Measurements from ENCODE around the gene ZNF280B. TPM values are rescaled to one million over a fixed set of nuclear protein-coding genes. Genes with fewer than 3 reads are reported as not detected.

Gene ZNF280B
- total RNA-seq, 1 experiment from 2014 or later = 3.9 TPM

- H3K27me3 Mint-ChIP-seq (ENCODE audit: insufficient read depth, unreplicated experiment) = peaks cover 2% of the 10 kb centered on the region
- CTCF ChIA-PET = interaction anchor here (0.5 to 1.3 kb wide), 2 partner anchors 33 to 210 kb away, joined by 3 read pairs; no protein-coding TSS in a partner anchor
Observed at GRCh38 chr22:22553141-22553540, 44.6 kb upstream of the ZNF280B start.

GRCh38 chr22:22552630-22553029 lies 44.1 kb upstream of the ZNF280B start:
- TF ChIP-seq, protein P1, sequence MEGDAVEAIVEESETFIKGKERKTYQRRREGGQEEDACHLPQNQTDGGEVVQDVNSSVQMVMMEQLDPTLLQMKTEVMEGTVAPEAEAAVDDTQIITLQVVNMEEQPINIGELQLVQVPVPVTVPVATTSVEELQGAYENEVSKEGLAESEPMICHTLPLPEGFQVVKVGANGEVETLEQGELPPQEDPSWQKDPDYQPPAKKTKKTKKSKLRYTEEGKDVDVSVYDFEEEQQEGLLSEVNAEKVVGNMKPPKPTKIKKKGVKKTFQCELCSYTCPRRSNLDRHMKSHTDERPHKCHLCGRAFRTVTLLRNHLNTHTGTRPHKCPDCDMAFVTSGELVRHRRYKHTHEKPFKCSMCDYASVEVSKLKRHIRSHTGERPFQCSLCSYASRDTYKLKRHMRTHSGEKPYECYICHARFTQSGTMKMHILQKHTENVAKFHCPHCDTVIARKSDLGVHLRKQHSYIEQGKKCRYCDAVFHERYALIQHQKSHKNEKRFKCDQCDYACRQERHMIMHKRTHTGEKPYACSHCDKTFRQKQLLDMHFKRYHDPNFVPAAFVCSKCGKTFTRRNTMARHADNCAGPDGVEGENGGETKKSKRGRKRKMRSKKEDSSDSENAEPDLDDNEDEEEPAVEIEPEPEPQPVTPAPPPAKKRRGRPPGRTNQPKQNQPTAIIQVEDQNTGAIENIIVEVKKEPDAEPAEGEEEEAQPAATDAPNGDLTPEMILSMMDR (IDR thresholded peaks at IDR 0.05; ENCODE audit: insufficient read depth in 1 of 2, low read depth in 1 of 2, low read length in 1 of 2, severe bottlenecking in 1 of 2, unreplicated experiment in 1 of 2) = peak; percentile 22 to 59
- ChIA-PET CTCF (interaction anchor here (0.5 to 1.3 kb wide), 4 partner anchors 34 to 210 kb away, joined by 3 to 5 read pairs (median 3); no protein-coding TSS in a partner anchor), POLR2A (no interaction called here)
- no peak overlapping the region for H3K4me3 ChIP-seq (ENCODE audit: low read depth, low read length)
- no peaks in the 10 kb centered on the region for H3K4me1 ChIP-seq
- H3K27me3 ChIP-seq (replicated peaks; ENCODE audit: control insufficient read depth, insufficient read depth, low read length) = no peaks in the 10 kb centered on the region
- Mint-ChIP-seq H3K27me3 (ENCODE audit: insufficient read depth, unreplicated experiment) (peaks cover 2% of the 10 kb centered on the region), H3K4me1 (ENCODE audit: low read depth, unreplicated experiment) (no peaks in the 10 kb centered on the region), H3K9me3 (ENCODE audit: unreplicated experiment) (no peaks in the 10 kb centered on the region), H3K4me3 (ENCODE audit: unreplicated experiment) (no peak overlapping the region), H3K27ac (ENCODE audit: unreplicated experiment) (no peak overlapping the region), H3K36me3 (ENCODE audit: insufficient read depth, unreplicated experiment) (no peaks in the 10 kb centered on the region)
- peak in 1 of 2 experiments; percentile 44 for DNase-seq
- H3K9me3 ChIP-seq = no peaks in the 10 kb centered on the region
- no peaks in the 10 kb centered on the region for H3K36me3 ChIP-seq (ENCODE audit: control insufficient read depth, insufficient read depth, low read length)
- no TSS peak for BruUV-seq (replicated peaks)
- intact Hi-C loops (cut with micrococcal nuclease; ENCODE audit: unreplicated experiment) = loop anchor here (5.0 kb wide), 1 partner anchor 90 kb away; no protein-coding TSS in a partner anchor

More at GRCh38 chr22:22553141-22553540, 44.6 kb upstream of the ZNF280B start:
- intact Hi-C loops (cut with micrococcal nuclease; ENCODE audit: unreplicated experiment) = loop anchor here (5.0 kb wide), 1 partner anchor 91 kb away; no protein-coding TSS in a partner anchor
- H3K4me1 Mint-ChIP-seq (ENCODE audit: low read depth, unreplicated experiment) = no peaks in the 10 kb centered on the region
- H3K9me3 Mint-ChIP-seq (ENCODE audit: unreplicated experiment) = no peaks in the 10 kb centered on the region
- Histone ChIP-seq H3K9me3 (no peaks in the 10 kb centered on the region), H3K27me3 (replicated peaks; ENCODE audit: control insufficient read depth, insufficient read depth, low read length) (no peaks in the 10 kb centered on the region), H3K36me3 (ENCODE audit: control insufficient read depth, insufficient read depth, low read length) (no peaks in the 10 kb centered on the region), H3K4me3 (ENCODE audit: low read depth, low read length) (no peak overlapping the region), H3K4me1 (no peaks in the 10 kb centered on the region)
- no TSS peak for BruUV-seq (replicated peaks)
- no peak overlapping the region for H3K4me3 Mint-ChIP-seq (ENCODE audit: unreplicated experiment)
- TF ChIP-seq, protein P1 (IDR thresholded peaks at IDR 0.05; ENCODE audit: insufficient read depth in 1 of 2, low read depth in 1 of 2, low read length in 1 of 2, severe bottlenecking in 1 of 2, unreplicated experiment in 1 of 2) = no peak
- DNase-seq = no peak
- POLR2A ChIA-PET = no interaction called here
- no peak overlapping the region for H3K27ac Mint-ChIP-seq (ENCODE audit: unreplicated experiment)
- H3K36me3 Mint-ChIP-seq (ENCODE audit: insufficient read depth, unreplicated experiment) = no peaks in the 10 kb centered on the region

DNA sequence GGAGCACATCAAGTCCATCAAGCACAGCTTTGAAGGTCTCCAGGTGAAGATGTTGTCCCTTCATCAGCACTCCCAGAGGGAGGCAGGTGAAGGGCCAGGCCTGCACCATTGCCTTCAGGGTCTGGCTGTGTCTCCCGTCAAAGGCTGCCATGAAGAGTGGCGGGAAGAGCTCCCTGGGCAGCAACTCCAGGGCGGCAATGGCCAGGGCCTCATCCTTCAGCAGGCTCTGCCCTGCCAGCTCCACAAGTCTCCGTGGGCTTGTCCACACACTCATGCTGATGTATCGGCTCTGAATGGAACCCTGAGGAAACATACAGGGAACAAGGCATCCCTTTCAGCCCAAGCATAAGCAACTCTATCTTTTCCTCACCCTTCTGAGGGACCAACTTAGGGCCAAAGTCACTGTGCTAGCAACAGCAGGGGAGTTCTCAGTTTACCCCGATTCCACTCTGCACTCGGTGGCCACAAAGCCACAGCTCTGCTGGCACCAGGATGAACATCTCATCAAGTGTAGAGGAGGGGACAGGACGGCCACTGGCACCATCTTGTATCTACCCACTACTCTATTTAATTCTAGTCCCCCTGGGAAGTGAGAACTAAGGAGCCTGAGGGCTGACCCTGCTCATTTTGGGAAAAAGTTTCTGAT lies 42.4 kb upstream of the ZNF280B start:
- Mint-ChIP-seq H3K4me1 (ENCODE audit: low read depth, unreplicated experiment) (no peaks in the 10 kb centered on the region), H3K9me3 (ENCODE audit: unreplicated experiment) (no peaks in the 10 kb centered on the region), H3K36me3 (ENCODE audit: insufficient read depth, unreplicated experiment) (no peaks in the 10 kb centered on the region), H3K27me3 (ENCODE audit: insufficient read depth, unreplicated experiment) (peaks cover 2% of the 10 kb centered on the region), H3K27ac (ENCODE audit: unreplicated experiment) (no peak overlapping the region), H3K4me3 (ENCODE audit: unreplicated experiment) (no peak overlapping the region)
- H3K4me3 ChIP-seq (ENCODE audit: low read depth, low read length) = no peak overlapping the region
- H3K9me3 ChIP-seq = no peaks in the 10 kb centered on the region
- no TSS peak for BruUV-seq (replicated peaks)
- no peaks in the 10 kb centered on the region for H3K4me1 ChIP-seq
- CTCF ChIA-PET = no interaction called here
- POLR2A ChIA-PET = no interaction called here
- H3K27me3 ChIP-seq (replicated peaks; ENCODE audit: control insufficient read depth, insufficient read depth, low read length) = no peaks in the 10 kb centered on the region
- no peaks in the 10 kb centered on the region for H3K36me3 ChIP-seq (ENCODE audit: control insufficient read depth, insufficient read depth, low read length)
- TF ChIP-seq, protein P1 (IDR thresholded peaks at IDR 0.05; ENCODE audit: insufficient read depth in 1 of 2, low read depth in 1 of 2, low read length in 1 of 2, severe bottlenecking in 1 of 2, unreplicated experiment in 1 of 2) = no peak
- DNase-seq = no peak
- intact Hi-C loops (cut with micrococcal nuclease; ENCODE audit: unreplicated experiment) = loop anchor here (5.0 kb wide), 1 partner anchor 89 kb away; no protein-coding TSS in a partner anchor

Measured in Caco-2 (cell line).